ENCODE data around the gene UTP18. TPM values are rescaled to one million over a fixed set of nuclear protein-coding genes. Genes with fewer than 3 reads are reported as not detected.

The UTP18 gene
- total and polyA plus RNA-seq, 2 of the 13 experiments (the other 11 are each of a cell fraction or from before 2014, with no cell fraction given), result 35.2 to 104 TPM

DNA sequence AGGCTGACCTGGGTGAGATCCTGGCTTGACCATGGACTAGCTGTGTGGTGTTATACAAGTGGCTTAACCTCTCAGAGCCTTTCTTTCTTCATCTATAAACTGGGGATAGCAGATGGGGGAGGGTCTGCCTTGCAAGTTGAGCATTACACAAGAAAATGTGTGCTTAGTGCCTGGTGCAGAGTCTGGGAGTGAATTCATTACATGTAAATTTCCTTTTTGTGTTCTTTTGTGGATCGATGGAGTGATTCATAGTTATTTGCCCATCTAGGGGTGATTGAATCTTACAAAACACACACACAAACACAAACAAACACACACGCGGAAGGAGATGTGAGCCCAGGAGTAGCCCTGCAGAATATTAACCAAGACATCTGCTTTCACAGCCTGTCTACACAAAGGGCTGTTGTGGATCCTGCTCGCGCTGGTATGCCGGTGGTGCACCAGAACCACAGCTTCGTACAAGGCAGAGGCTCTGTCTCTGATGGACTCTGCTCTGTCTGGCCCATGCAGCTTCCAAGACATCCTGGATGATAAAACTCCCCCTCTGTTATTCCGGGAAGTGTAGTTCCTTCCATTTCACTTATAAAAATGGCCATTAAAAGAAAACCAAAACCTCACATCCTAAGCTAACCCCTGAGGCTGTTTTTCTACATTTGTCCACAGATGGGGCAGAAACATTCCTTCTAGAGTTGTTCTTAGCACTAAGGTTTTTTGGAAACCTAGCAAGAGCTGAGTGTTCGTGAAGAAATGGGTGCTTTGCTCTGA lies 86.1 kb downstream of the UTP18 start (continued):
- TF ChIP-seq CHD4 (IDR thresholded peaks at IDR 0.05; ENCODE audit: borderline replicate concordance, low read length), result no peak
- no peak for TF ChIP-seq ZNF572 (CRISPR knock-in tag; IDR thresholded peaks at IDR 0.05)
- peak; percentile 68; the same call in 1 of the 2 replicates for TF ChIP-seq FOXO1 (CRISPR knock-in tag; IDR thresholded peaks at IDR 0.05)
- no peak for TF ChIP-seq NPAS2 (CRISPR knock-in tag; IDR thresholded peaks at IDR 0.05; ENCODE audit: borderline replicate concordance)
- TF ChIP-seq AGO1 (IDR thresholded peaks at IDR 0.05; ENCODE audit: low read depth, low read length, poor library complexity, severe bottlenecking), result no peak
- TF ChIP-seq SP4 (CRISPR knock-in tag; IDR thresholded peaks at IDR 0.05), result no peak
- no peak for TF ChIP-seq ZNF207 (IDR thresholded peaks at IDR 0.05; ENCODE audit: borderline replicate concordance)
- TF ChIP-seq NR3C1 (CRISPR knock-in tag; IDR thresholded peaks at IDR 0.05), result no peak
- no peak for TF ChIP-seq ZNF230 (CRISPR knock-in tag; IDR thresholded peaks at IDR 0.05)
- TF ChIP-seq SPEN (CRISPR knock-in tag; IDR thresholded peaks at IDR 0.05; ENCODE audit: low read depth), result no peak
- TF ChIP-seq KLF16 (CRISPR knock-in tag; IDR thresholded peaks at IDR 0.05), result peak in 1 of 2 experiments; percentile 44; a peak in 1 of 4 replicates
- TF ChIP-seq, protein P1, sequence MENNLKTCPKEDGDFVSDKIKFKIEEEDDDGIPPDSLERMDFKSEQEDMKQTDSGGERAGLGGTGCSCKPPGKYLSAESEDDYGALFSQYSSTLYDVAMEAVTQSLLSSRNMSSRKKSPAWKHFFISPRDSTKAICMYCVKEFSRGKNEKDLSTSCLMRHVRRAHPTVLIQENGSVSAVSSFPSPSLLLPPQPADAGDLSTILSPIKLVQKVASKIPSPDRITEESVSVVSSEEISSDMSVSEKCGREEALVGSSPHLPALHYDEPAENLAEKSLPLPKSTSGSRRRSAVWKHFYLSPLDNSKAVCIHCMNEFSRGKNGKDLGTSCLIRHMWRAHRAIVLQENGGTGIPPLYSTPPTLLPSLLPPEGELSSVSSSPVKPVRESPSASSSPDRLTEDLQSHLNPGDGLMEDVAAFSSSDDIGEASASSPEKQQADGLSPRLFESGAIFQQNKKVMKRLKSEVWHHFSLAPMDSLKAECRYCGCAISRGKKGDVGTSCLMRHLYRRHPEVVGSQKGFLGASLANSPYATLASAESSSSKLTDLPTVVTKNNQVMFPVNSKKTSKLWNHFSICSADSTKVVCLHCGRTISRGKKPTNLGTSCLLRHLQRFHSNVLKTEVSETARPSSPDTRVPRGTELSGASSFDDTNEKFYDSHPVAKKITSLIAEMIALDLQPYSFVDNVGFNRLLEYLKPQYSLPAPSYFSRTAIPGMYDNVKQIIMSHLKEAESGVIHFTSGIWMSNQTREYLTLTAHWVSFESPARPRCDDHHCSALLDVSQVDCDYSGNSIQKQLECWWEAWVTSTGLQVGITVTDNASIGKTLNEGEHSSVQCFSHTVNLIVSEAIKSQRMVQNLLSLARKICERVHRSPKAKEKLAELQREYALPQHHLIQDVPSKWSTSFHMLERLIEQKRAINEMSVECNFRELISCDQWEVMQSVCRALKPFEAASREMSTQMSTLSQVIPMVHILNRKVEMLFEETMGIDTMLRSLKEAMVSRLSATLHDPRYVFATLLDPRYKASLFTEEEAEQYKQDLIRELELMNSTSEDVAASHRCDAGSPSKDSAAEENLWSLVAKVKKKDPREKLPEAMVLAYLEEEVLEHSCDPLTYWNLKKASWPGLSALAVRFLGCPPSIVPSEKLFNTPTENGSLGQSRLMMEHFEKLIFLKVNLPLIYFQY (CRISPR knock-in tag; IDR thresholded peaks at IDR 0.05; ENCODE audit: borderline replicate concordance), result no peak
- TF ChIP-seq MYNN (CRISPR knock-in tag; IDR thresholded peaks at IDR 0.05; ENCODE audit: low read depth), result no peak
- TF ChIP-seq, protein P2, sequence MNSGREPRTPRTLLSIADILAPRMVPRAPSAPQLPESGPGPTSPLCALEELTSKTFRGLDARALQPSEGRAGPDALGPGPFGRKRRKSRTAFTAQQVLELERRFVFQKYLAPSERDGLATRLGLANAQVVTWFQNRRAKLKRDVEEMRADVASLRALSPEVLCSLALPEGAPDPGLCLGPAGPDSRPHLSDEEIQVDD (CRISPR knock-in tag; IDR thresholded peaks at IDR 0.05; ENCODE audit: borderline replicate concordance), result no peak
- TF ChIP-seq, protein P3, sequence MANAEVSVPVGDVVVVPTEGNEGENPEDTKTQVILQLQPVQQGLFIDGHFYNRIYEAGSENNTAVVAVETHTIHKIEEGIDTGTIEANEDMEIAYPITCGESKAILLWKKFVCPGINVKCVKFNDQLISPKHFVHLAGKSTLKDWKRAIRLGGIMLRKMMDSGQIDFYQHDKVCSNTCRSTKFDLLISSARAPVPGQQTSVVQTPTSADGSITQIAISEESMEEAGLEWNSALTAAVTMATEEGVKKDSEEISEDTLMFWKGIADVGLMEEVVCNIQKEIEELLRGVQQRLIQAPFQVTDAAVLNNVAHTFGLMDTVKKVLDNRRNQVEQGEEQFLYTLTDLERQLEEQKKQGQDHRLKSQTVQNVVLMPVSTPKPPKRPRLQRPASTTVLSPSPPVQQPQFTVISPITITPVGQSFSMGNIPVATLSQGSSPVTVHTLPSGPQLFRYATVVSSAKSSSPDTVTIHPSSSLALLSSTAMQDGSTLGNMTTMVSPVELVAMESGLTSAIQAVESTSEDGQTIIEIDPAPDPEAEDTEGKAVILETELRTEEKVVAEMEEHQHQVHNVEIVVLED (CRISPR knock-in tag; IDR thresholded peaks at IDR 0.05; ENCODE audit: borderline replicate concordance), result no peak
- no peak for TF ChIP-seq PPARG (CRISPR knock-in tag; conservative IDR thresholded peaks at IDR 0.05)
- no peak for TF ChIP-seq RFX3 (CRISPR knock-in tag; IDR thresholded peaks at IDR 0.05)
- TF ChIP-seq ZNF329 (CRISPR knock-in tag; IDR thresholded peaks at IDR 0.05; ENCODE audit: low read depth), result no peak
- no peak for TF ChIP-seq NFIB (CRISPR knock-in tag; IDR thresholded peaks at IDR 0.05; ENCODE audit: borderline replicate concordance)
- no peak for TF ChIP-seq NKX3-1 (CRISPR knock-in tag; IDR thresholded peaks at IDR 0.05)
- no peak for TF ChIP-seq IKZF4 (CRISPR knock-in tag; IDR thresholded peaks at IDR 0.05; ENCODE audit: borderline replicate concordance, low read depth, not compliant biosample characterization)
- no peak for TF ChIP-seq HOXD1 (CRISPR knock-in tag; IDR thresholded peaks at IDR 0.05)
- 0 out of 2 replicates have a peak, but pooled peaks have one; percentile 26 for TF ChIP-seq RARA (CRISPR knock-in tag; IDR thresholded peaks at IDR 0.05)

All from HepG2 (cell line).